HG02798 (cell line): ENCODE data around the gene KIAA1614.
A peak's percentile ranks its signal among the peaks of the same experiment; 100 is the strongest.

ENCODE experiments used
- ATAC-seq: cut with Tn5 transposase; IDR thresholded peaks from one replicate; pipeline ENCODE4 v1.9.1; 2021; ENCODE audit warnings: mild to moderate bottlenecking; ENCODE audit not compliant: unreplicated experiment, poor library complexity

Gene KIAA1614

GRCh38 chr1:180905927-180906326 lies 6.8 kb upstream of the KIAA1614 start:
- ATAC-seq: no peak

- ATAC-seq: no peak
Measured at GRCh38 chr1:180906511-180906910, 6.2 kb upstream of the KIAA1614 start.

- no peak for ATAC-seq
Measured at GRCh38 chr1:180907313-180908055, 5.2 kb upstream of the KIAA1614 start.

- ATAC-seq: no peak
Measured at GRCh38 chr1:180908074-180908765, 4.5 kb upstream of the KIAA1614 start.

- peak; percentile 42 for ATAC-seq
Measured at GRCh38 chr1:180909005-180909414, 3.7 kb upstream of the KIAA1614 start.

DNA sequence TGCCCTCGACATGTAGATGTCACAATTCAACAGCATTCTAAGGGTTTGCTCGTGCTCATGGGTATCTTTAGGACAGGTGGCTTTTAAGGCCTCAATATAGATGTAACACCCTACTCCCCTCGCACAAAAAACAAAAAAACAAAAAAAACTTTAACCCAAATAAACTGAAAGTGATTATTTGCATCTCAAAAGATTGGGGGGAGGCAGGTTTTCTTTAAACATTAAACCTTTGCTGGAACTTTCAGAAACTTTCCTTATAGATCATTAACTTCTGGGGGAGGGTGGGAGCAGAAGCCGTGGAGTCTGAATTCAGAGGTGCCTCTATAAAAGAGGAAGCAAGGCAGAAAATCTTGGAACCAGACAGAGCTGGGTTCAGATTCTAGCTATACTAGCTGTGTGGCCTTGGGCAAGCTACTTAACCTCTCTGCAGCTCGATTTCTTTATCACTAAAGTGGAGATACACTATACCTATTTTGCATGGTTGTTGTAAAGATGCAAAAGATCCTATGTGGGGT lies 3.2 kb upstream of the KIAA1614 start:
- ATAC-seq: peak; percentile 56

GRCh38 chr1:180911640-180912191 lies 981 bp upstream of the KIAA1614 start:
- no peak for ATAC-seq

- peak; percentile 20 for ATAC-seq
Measured at GRCh38 chr1:180912211-180912800, 391 bp upstream of the KIAA1614 start.

DNA sequence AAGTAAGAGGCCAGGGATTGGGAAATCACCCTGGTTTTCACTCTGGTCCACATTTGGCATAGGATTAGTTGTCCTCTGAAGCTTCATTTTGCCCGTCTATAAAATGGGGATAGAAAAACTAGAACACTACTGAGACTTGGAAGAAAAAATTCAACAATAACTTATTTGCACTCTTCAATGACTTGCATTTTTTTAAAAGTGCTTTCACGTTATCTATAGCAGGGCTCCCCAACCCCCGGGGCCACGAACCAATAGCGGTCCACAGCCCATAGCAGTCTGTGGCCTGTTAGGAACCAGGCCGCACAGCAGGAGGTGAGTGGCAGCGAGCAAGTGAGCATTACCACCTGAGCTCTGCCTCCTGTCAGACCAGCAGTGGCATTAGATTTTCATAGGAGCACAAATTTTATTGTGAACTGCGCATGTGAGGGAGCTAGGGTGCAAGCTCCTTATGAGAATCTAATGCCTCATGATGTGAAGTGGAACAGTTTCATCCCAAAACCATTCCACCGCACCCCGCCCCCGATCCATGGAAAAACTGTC lies 2.8 kb downstream of the KIAA1614 start:
- no peak for ATAC-seq

DNA sequence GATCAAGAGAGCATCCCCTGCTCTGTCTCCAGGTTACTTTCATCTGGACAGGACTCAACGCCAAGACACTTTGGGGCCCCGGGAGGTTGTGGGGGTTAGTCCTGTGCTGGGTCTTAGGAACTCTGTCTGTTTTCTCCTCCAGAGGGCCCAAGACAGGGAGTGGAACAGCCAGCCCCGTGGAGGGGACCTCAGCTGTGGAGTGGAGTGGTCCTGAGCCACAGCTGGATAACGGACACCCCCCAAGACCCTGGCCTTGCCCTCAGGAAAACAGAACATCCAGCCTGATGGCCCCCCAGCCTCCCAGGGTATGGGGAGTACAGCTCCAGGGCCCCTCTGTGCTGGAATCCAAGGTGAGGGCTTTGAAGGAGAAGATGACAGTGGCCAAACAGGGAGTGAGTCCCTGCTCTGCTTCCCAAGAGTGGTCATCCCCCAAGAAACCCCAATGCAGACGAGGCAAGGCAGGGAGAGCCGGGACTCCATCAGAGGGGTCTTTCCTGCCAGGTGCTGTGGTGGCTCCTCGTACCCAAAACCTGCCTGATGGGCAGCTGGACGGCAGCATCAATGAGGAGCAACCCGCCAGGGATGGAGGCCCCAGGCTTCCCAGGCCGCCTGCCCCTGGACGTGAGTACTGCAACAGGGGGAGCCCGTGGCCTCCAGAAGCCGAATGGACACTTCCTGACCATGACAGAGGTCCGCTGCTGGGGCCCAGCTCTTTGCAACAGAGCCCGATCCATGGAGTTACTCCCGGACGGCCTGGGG lies 3.5 kb downstream of the KIAA1614 start:
- ATAC-seq: no peak

GRCh38 chr1:180916771-180917170 lies 4.1 kb downstream of the KIAA1614 start:
- ATAC-seq: no peak

DNA sequence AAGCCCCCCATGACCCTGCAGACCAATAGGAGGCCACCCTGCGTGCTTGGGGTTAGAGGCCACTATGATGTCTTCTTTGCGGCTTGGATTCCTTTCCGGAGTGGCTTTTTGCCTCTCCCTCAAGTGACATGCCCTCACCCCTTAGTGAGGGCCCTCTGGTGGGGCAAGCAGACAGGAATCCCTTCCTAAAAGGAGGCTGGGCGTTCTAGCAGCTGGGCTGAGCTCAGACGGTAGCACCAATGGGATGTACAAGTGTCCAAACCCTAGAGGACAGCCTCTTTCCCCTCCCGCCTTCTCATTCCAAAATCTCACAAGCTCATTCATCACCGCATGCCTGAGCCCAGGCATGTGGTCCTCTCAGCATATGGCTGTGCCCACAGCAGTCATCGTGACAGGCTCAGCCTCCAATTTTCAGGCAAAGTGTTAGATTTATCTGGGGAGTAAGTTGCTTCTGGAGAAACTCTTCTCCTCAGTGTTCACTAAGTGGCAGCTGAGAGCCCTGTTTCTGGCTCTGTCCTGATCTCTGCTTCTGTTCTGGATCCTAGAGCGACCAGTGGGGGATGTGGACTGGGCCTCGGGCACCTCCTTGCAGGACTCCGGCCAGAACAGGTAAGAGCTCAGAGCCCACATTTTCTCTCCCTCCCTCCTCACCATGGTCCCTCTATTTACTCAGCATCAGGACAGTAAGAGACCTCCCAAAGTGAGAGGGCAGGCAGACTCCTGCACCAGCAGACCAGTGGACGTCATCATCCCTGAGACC lies 4.8 kb downstream of the KIAA1614 start:
- ATAC-seq: no peak

DNA sequence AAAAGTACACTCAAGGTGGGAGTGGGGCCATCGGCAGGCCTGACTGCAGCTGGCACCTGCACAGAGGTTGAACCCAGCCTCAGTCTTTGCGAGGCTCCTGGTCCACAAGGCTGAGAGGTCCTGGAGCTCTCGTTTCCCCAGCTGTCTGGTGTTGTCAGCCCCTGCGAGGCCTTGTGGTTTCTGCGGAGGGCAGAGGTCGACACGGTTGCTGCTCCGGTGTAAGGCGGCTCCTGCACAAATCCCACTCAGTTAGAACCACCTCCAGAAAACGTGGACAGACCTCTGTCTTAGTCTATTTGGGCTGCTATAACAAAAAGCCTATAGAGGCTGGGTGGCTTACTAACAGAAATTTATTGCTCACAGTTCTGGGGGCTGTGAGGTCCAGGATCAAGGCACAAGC lies 5.8 kb downstream of the KIAA1614 start:
- peak; percentile 56 for ATAC-seq

DNA sequence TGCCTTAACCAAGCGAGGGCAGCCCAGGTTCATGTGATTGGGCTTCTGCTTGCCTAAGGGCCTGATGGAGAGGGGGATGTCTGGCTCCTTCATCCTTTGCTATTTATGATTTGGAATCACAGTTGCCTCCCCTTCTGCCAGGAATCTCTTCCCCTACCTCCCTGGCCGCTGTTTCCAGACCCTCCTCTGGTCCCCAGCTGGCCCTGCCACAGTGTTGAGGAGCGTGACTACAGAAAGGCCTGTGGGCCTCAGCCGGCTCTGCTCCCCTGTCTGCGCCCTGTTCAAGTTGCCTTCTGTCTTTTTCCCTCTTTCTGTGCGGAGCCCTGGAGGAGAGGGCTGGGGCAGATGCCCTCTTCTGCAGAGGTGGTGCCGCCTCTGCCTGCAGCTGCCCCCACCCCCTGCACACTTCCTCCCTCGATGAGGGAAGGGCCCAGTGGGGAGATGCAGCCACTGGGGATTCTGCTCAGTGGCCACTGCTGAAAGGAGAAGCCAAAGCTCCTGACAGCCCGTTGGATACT lies 6.5 kb downstream of the KIAA1614 start:
- no peak for ATAC-seq

DNA sequence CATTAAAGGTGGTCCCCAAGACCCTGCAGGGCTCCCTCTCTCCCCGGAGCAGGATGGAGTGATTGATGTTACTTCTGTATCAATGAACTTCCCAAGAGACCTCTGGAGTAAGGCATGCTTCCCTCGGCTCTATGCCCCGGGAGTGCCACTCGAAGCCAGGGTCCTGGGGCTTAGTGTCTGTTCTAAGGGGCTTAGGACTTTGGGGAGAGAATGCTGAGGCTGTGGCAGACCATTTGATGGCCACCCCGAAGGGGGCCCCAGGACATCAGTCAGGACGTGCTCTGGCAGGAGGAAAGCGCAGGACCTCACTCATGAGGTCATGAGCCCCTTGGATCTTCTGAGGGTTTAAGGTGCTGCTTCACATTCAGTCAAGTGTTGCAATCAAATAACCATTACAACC lies 7.5 kb downstream of the KIAA1614 start:
- ATAC-seq: no peak

- ATAC-seq: no peak
Measured at GRCh38 chr1:180920702-180921101, 8.0 kb downstream of the KIAA1614 start.

DNA sequence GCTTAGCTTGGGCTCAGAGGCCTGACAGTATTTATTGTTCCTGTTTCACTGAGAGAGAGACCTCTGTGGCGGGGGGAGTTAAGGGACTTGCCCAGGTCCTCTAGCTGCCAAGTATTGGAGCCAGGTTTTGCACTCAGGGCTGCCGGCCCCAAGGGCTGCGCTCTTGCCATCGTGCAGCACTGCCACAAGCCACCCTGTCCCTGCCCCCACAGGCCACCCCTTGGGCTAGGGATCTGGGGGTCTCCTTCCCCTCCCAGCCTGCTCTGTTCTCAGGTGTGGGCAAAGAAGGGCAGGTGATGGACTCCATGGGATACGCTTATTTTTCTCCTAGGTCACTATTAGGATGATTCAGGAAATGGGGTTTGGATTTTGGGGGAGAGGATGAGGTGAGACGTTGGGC lies 8.7 kb downstream of the KIAA1614 start:
- ATAC-seq: no peak

GRCh38 chr1:180921891-180922630 lies 9.4 kb downstream of the KIAA1614 start:
- ATAC-seq: no peak
